ENCODE results near the gene KIF26A. TPM values are rescaled to one million over a fixed set of nuclear protein-coding genes. Genes with fewer than 3 reads are reported as not detected.

Gene KIF26A
- polyA plus RNA-seq, 1 of the 3 experiments (the other 2 are of a cell fraction), result 1.7 TPM

DNA sequence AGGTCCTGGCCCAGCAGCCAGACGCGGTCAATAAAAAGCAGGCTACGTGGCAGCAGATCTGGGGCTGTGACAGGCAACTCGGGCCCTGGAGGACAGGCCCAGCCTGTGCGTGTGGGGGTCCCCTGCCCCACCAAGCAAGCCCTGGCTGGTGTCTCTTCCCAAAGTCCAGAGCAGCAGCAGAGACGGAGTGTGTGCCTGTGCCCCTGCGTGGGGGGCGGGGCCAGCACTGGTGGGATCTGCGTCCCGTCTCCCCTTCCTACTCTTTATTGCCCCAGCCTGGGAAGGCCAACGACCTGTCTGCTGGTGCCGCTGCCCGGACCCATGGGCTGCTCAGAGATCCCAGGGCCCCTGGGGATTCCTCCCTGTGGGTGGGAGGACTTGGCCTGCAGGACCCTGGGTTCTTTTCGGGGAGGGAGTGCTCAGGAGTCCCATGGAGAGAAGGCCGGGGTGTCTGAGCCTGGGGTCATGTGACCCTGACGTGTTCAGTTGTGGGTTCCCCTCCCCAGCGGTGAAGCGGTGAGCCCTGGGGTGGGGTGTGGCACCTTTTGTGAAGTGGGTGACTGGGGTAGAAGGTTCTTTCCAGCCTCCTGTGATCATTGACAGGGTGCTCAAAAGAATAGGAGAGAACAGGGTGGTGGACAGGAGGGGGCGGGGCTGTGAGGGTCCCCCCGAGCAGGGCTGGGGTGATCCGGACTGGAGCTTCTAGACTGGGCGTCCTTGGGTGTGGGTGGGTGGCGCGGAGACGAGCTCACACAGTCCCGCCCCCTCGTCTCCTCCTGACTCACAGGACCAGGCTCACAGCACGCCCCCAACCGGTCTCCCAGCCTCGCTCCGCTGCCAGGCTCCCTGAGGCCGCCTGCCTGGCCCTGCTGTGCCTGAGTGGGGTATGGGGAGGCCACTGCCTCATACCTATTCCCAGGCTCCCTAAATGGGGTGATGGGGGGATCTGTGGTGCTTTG is 30.5 kb upstream of the KIF26A start:
- CTCF ChIA-PET, result interaction anchor here (1.6 to 4.5 kb wide), 4 partner anchors 14 to 456 kb away, joined by 5 to 16 read pairs (median 9); no protein-coding TSS in a partner anchor
- Histone ChIP-seq H3K27ac (ENCODE audit: low read depth in 2 of 2, low read length in 1 of 2) (no peak overlapping the region), H4K20me1 (ENCODE audit: insufficient read depth) (no peaks in the 10 kb centered on the region), H2AFZ (ENCODE audit: low read depth) (no peak overlapping the region), H3K4me2 (no peak overlapping the region), H3F3A (replicated peaks; ENCODE audit: insufficient read depth) (no peaks in the 10 kb centered on the region), H3K79me2 (ENCODE audit: insufficient read depth) (no peaks in the 10 kb centered on the region), H3K9me2 (no peaks in the 10 kb centered on the region), H3K9me3 (no peaks in the 10 kb centered on the region), H3K36me3 (replicated peaks in 1 of 2; ENCODE audit: control insufficient read depth in 1 of 2, insufficient read depth in 2 of 2, low read length in 1 of 2) (no peaks in the 10 kb centered on the region), H3K4me3 (ENCODE audit: low read depth in 2 of 2, low read length in 1 of 2) (no peak overlapping the region), H3K27me3 (ENCODE audit: insufficient read depth) (no peaks in the 10 kb centered on the region), H3K9ac (no peak overlapping the region), H3K4me1 (ENCODE audit: control insufficient read depth in 1 of 2, insufficient read depth in 2 of 2, low read depth in 1 of 2, low read length in 1 of 2) (peaks cover 0 to 21% of the 10 kb centered on the region in 2 experiments; a peak in 1 of 4 replicates)
- DNase-seq, result peak; percentile 54
- POLR2A ChIA-PET, result no interaction called here
- 69% methylated on average over 21 of the region's 32 CpGs for WGBS (ENCODE audit: low lambda C conversion rate)
- no peak for TF ChIP-seq MXI1 (IDR thresholded peaks at IDR 0.05; ENCODE audit: low read depth, low read length)
- TF ChIP-seq, protein P1, sequence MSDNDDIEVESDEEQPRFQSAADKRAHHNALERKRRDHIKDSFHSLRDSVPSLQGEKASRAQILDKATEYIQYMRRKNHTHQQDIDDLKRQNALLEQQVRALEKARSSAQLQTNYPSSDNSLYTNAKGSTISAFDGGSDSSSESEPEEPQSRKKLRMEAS (IDR thresholded peaks at IDR 0.05; ENCODE audit: low read depth), result no peak
- TF ChIP-seq, protein P2, sequence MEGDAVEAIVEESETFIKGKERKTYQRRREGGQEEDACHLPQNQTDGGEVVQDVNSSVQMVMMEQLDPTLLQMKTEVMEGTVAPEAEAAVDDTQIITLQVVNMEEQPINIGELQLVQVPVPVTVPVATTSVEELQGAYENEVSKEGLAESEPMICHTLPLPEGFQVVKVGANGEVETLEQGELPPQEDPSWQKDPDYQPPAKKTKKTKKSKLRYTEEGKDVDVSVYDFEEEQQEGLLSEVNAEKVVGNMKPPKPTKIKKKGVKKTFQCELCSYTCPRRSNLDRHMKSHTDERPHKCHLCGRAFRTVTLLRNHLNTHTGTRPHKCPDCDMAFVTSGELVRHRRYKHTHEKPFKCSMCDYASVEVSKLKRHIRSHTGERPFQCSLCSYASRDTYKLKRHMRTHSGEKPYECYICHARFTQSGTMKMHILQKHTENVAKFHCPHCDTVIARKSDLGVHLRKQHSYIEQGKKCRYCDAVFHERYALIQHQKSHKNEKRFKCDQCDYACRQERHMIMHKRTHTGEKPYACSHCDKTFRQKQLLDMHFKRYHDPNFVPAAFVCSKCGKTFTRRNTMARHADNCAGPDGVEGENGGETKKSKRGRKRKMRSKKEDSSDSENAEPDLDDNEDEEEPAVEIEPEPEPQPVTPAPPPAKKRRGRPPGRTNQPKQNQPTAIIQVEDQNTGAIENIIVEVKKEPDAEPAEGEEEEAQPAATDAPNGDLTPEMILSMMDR (IDR thresholded peaks at IDR 0.05), result no peak
- no peak for TF ChIP-seq EP300 (IDR thresholded peaks at IDR 0.05; ENCODE audit: borderline replicate concordance in 1 of 2, low read depth in 1 of 2, low read length in 1 of 2)
- TF ChIP-seq POLR2AphosphoS5 (IDR thresholded peaks at IDR 0.05; ENCODE audit: low read depth, low read length), result no peak
- TF ChIP-seq EZH2phosphoT487 (IDR thresholded peaks at IDR 0.05; ENCODE audit: borderline replicate concordance, low read depth), result no peak
- TF ChIP-seq TAF1 (IDR thresholded peaks at IDR 0.05; ENCODE audit: borderline replicate concordance, low read depth, low read length), result no peak
- no peak for TF ChIP-seq TCF12 (IDR thresholded peaks at IDR 0.05)

DNA sequence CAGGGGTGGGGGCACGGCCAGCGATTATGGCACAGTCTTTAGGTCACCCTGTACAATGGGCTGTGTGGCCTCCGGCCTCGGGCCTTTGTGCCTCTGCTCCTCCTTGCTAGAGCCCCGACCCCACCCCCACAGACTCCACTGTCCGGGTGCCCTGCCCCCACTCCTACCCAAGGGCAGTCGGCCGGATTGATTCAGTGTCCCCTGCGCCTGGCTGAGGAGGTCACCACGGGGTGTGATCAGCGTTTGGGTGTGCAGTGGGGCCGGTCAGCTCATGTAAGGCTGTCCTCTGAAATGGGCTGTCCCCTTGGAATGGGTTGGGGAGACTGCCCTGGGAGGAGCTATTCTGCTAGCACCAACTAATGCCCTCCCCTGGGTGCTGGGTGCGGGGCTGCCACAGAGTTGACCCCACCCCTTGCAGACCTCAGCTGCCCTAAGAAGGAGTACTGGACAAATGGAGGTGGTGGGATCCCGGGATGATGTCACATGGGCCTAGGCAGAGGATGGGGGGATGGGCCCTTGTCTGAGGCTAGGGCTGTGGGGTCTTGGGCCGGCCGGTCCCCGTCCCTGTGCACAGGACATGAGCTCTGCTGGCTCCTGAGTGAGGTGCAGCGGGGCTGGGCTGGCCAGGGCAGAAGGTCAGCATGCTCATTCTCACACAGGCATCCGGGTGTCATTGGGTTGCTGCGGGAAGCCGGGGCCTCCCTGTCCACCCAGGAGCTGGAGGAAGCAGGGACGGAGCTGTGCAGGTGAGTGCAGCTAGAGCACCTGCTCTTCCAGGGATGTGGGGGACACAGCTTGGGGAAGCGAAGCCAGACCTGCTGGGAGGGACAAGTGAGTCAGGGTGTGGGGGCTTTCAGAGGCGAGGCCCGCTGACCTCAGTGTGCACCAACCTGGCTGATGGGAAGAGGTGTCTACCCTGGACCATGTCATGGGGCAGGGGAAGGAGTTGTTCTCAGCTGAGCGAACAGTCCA is 29.5 kb upstream of the KIF26A start:
- ChIA-PET POLR2A (no interaction called here), CTCF (interaction anchor here (0.9 to 4.5 kb wide), 5 partner anchors 13 to 455 kb away, joined by 3 to 16 read pairs (median 6); no protein-coding TSS in a partner anchor)
- no peak overlapping the region for H3K4me3 ChIP-seq (ENCODE audit: low read depth in 2 of 2, low read length in 1 of 2)
- WGBS (ENCODE audit: low lambda C conversion rate), result 64% methylated on average over 15 of the region's 26 CpGs
- H3F3A ChIP-seq (replicated peaks; ENCODE audit: insufficient read depth), result no peaks in the 10 kb centered on the region
- no peaks in the 10 kb centered on the region for H3K36me3 ChIP-seq (replicated peaks in 1 of 2; ENCODE audit: control insufficient read depth in 1 of 2, insufficient read depth in 2 of 2, low read length in 1 of 2)
- DNase-seq, result peak; percentile 27
- H3K4me2 ChIP-seq, result no peak overlapping the region
- no peaks in the 10 kb centered on the region for H3K9me2 ChIP-seq
- H3K27me3 ChIP-seq (ENCODE audit: insufficient read depth), result no peaks in the 10 kb centered on the region
- no peaks in the 10 kb centered on the region for H3K9me3 ChIP-seq
- no peak overlapping the region for H3K9ac ChIP-seq
- H2AFZ ChIP-seq (ENCODE audit: low read depth), result no peak overlapping the region
- no peaks in the 10 kb centered on the region for H3K79me2 ChIP-seq (ENCODE audit: insufficient read depth)
- H3K27ac ChIP-seq (ENCODE audit: low read depth in 2 of 2, low read length in 1 of 2), result no peak overlapping the region
- H4K20me1 ChIP-seq (ENCODE audit: insufficient read depth), result no peaks in the 10 kb centered on the region
- H3K4me1 ChIP-seq (ENCODE audit: control insufficient read depth in 1 of 2, insufficient read depth in 2 of 2, low read depth in 1 of 2, low read length in 1 of 2), result peaks cover 0 to 20% of the 10 kb centered on the region in 2 experiments; a peak in 1 of 4 replicates
- TF ChIP-seq CHD2 (IDR thresholded peaks at IDR 0.05; ENCODE audit: low read length, partially characterized antibody) (no peak), MEF2A (IDR thresholded peaks at IDR 0.05; ENCODE audit: borderline replicate concordance, low read depth) (no peak), GATA2 (CRISPR knock-in tag; IDR thresholded peaks at IDR 0.05) (no peak), FOXJ3 (CRISPR knock-in tag; IDR thresholded peaks at IDR 0.05) (no peak), NFIC (IDR thresholded peaks at IDR 0.05; ENCODE audit: borderline replicate concordance) (no peak), RAD21 (IDR thresholded peaks at IDR 0.05; ENCODE audit: low read length) (no peak), JUND (IDR thresholded peaks at IDR 0.05) (no peak), EP300 (IDR thresholded peaks at IDR 0.05; ENCODE audit: borderline replicate concordance in 1 of 2, low read depth in 1 of 2, low read length in 1 of 2) (no peak), TEAD4 (IDR thresholded peaks at IDR 0.05; ENCODE audit: borderline replicate concordance, insufficient read depth) (no peak), RFX5 (IDR thresholded peaks at IDR 0.05; ENCODE audit: low read length) (no peak), RXRA (IDR thresholded peaks at IDR 0.05; ENCODE audit: borderline replicate concordance, low read depth) (no peak), TCF12 (IDR thresholded peaks at IDR 0.05) (no peak)
- TF ChIP-seq, protein P2 (IDR thresholded peaks at IDR 0.05), result no peak
- TF ChIP-seq, protein P3, sequence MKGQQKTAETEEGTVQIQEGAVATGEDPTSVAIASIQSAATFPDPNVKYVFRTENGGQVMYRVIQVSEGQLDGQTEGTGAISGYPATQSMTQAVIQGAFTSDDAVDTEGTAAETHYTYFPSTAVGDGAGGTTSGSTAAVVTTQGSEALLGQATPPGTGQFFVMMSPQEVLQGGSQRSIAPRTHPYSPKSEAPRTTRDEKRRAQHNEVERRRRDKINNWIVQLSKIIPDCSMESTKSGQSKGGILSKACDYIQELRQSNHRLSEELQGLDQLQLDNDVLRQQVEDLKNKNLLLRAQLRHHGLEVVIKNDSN (IDR thresholded peaks at IDR 0.05; ENCODE audit: borderline replicate concordance, low read depth), result no peak

Data from SK-N-SH (cell line).